ENCODE data around the gene OR10H2.
"Not testable (repeated sequence)": the region's sequence is repeated elsewhere in the genome, so short reads cannot be mapped to it uniquely, and the experiment has no call there.

OR10H2 gene

DNA sequence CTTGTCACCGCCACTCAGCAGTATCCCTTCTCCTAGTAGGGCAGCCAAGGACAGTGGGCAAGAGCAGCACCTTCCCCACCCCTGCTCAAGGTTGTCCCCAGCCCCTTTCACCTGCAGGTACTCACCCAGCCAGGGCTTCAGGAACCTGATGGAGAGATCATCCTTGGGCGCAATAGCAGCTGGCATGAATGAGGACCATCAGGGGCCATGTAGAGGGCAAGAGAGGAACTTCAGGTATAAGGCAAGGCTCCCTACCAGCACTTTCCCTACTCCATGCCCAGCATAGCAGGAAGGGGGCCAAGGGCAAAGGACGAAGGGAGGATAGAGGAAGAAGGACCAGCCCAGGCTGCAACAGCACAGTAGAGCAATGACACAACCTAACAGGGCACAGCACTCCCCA lies 46.3 kb downstream of the OR10H2 start:
- not testable (repeated sequence) for DNase-seq

DNA sequence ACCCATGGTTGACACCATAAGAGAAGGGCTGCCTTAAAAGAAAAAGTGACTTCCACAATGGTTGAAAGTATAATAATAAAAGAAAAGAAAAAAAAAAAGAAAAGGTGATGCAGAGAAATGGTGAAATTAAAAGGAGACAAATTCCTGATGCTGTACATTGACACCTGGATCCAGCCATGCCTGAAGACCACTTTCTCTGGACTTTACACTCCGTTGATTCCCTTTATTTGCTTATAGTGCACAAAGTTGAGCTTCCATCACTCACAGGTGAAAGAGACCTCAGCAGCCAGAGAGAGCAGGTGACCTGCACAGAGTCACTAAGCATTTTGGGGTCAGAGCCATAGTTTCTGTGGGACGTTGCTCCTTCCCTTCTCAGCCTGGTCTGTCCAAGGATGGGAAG lies 47.4 kb downstream of the OR10H2 start:
- DNase-seq: no peak

DNA sequence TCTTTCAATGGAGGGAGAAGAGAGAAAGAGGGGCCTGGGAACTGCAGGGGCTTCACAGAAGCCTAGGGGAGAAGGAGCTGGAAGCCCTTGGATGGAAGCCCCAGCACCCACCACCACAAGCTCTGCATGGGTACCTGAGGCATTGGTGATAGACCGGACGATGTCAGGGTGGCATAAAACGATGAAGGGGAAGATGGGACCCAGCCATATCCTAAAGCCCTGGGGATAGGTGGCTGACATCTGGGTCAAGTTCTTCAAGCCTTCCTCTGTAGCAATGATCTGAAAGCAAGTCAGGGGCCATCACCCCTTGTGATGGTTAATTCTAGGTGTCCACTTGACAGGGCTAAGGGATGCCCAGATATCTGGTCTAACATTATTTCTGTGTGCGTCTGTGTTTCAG lies 48.4 kb downstream of the OR10H2 start:
- DNase-seq: no peak

DNA sequence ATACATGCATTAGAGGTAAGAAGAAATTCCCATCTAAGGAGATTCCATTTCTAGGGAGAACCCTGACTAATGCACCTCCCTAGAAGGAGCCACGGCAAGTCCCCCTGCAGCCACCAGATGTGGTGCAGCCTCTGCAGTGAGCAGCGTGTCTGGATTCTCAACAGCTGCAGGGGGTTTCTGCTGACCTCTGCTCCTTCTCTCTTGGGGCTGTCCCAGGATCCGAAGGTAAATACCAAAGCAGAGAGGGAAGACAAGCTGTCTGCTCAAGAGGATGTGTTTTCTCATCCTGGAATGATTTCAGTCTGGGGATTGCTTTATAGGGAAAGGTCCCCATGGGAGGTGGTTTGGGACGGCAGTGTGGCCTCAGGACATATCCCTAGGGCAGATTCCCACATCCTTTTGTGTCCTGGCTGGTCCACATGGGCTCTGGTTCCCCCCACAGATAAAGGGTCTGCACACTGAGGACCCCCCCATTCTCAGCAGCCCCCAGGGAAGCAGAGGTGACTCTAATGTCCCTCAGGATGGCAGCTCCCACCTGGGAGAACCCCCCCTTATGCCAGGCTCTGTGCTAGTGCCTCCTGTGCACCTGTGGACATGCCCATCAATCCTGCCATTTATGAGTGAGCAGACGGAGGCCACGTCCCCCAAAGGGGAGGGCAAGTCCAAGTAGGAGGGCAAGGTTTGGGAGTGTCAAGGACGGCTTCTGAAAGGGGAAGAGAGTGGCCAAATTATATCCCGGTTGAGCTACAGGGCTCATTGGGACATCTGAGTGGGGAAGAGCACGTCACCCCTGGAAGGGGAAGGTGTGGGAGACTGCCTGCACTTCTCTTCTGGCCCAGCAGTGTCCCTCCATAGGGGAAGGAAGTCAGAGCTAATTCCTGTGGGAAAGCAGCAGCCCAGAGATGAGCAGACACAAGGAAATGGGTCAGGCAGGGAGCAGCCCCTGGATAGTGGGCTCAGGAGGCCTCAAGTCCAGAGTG lies 49.5 kb downstream of the OR10H2 start:
- no peak for DNase-seq
